Left lung (tissue), 10 donors: ENCODE results near the gene POLR1A. TPM values are rescaled to one million over a fixed set of nuclear protein-coding genes. Genes with fewer than 3 reads are reported as not detected.

Source experiments
- ATAC-seq: fragments of 200-7000 bp; cut with Tn5 transposase; one replicate; pipeline ENCODE4 v1.9.1; 2020; ENCODE audit warnings: moderate library complexity
- DNase-seq, 4 donors: peaks; one replicate each; pipeline ENCODE4 v3.0.0-alpha.2; 2013 to 2020
- H3K27ac ChIP-seq, 2 donors: fragments of 200-600 bp; sonication (generic) in 1 of 2; one replicate each; pipeline versions ENCODE4 v1.5.0 to v1.8.0; 2020 to 2021
- H3K27me3 ChIP-seq, 2 donors: fragments of 200-600 bp; sonication (generic) in 1 of 2; one replicate each; pipeline versions ENCODE4 v1.5.0 to v1.8.0; 2020 to 2021
- H3K36me3 ChIP-seq, 2 donors: fragments of 200-600 bp; sonication (generic) in 1 of 2; one replicate each; pipeline versions ENCODE4 v1.5.0 to v1.8.0; 2020 to 2021
- H3K4me1 ChIP-seq, 2 donors: fragments of 200-600 bp; one replicate each; pipeline ENCODE4 v1.8.0; 2021
- H3K4me3 ChIP-seq, 2 donors: fragments of 200-600 bp; sonication (generic) in 1 of 2; one replicate each; pipeline versions ENCODE4 v1.5.0 to v1.8.0; 2020 to 2021; ENCODE audit warnings: mild to moderate bottlenecking in 1 of 2
- H3K9me3 ChIP-seq, 2 donors: fragments of 200-600 bp; sonication (generic) in 1 of 2; one replicate each; pipeline versions ENCODE4 v1.5.0 to v1.8.0; 2020 to 2021
- CTCF ChIP-seq, 2 donors: fragments of 200-600 bp; sonication (generic) in 1 of 2; IDR thresholded peaks; one replicate each; pipeline versions ENCODE4 v1.5.0 to v1.8.0; 2021; ENCODE audit warnings: antibody characterized with exemption in 2 of 2
- intact Hi-C, 2 donors: fragments of 100-400 bp; cut with DNase I; formaldehyde crosslinking; loops; one replicate each; pipeline versions ENCODE4 v1.11.2 to v1.14.2; 2022
- polyA plus RNA-seq, 6 donors: library from polyadenylated mRNA; unstranded; fragments of 120-200 nt; gene quantifications; one replicate each; pipeline ENCODE4 v1.2.1, GENCODE V29; 2013; ENCODE audit not compliant: insufficient read length in 6 of 6
- total RNA-seq, 2 donors: library from RNA; stranded (reverse); fragmentation: NEBNext Ultra II Directional; extraction: Animal tissue kit (Norgen Biotek cat#: 25700); gene quantifications; one replicate each; pipeline ENCODE4 v1.2.1, GENCODE V29; 2021
- donor health status: DM: no; HTN: yes; CAD: no.
- donor health status: DM: no; HTN: no; CAD: no.

POLR1A gene
- total and polyA plus RNA-seq, 8 donors: 18.6 to 34.7 (median 21.9) TPM

- H3K4me1 ChIP-seq: no peaks in the 10 kb centered on the region
- H3K9me3 ChIP-seq: no peaks in the 10 kb centered on the region
- ATAC-seq (no peak), DNase-seq (no peak)
- H3K4me3 ChIP-seq: no peak overlapping the region
- H3K27ac ChIP-seq: no peak overlapping the region
- peaks cover 0 to 61% of the 10 kb centered on the region in 2 donors for H3K36me3 ChIP-seq
- H3K27me3 ChIP-seq: no peaks in the 10 kb centered on the region
- no peak for TF ChIP-seq CTCF (IDR thresholded peaks at IDR 0.05)
- intact Hi-C loops: no loop called here
Measured at GRCh38 chr2:86055314-86055713, 50.4 kb downstream of the POLR1A start.

- ATAC-seq (no peak), DNase-seq (no peak)
- TF ChIP-seq CTCF (IDR thresholded peaks at IDR 0.05): no peak
- H3K4me3 ChIP-seq: no peak overlapping the region
- intact Hi-C loops: no loop called here
- H3K4me1 ChIP-seq: no peaks in the 10 kb centered on the region
- no peaks in the 10 kb centered on the region for H3K27me3 ChIP-seq
- H3K9me3 ChIP-seq: no peaks in the 10 kb centered on the region
- peaks cover 0 to 61% of the 10 kb centered on the region in 2 donors for H3K36me3 ChIP-seq
- H3K27ac ChIP-seq: no peak overlapping the region
Measured at GRCh38 chr2:86054535-86055082, 51.1 kb downstream of the POLR1A start.

GRCh38 chr2:86053166-86053565, 52.5 kb downstream of the POLR1A start:
- ATAC-seq (no peak), DNase-seq (no peak)
- intact Hi-C loops: no loop called here
- no peaks in the 10 kb centered on the region for H3K9me3 ChIP-seq
- H3K27ac ChIP-seq: no peak overlapping the region
- no peaks in the 10 kb centered on the region for H3K27me3 ChIP-seq
- H3K36me3 ChIP-seq: peaks cover 0 to 74% of the 10 kb centered on the region in 2 donors
- H3K4me3 ChIP-seq: no peak overlapping the region
- H3K4me1 ChIP-seq: no peaks in the 10 kb centered on the region
- no peak for TF ChIP-seq CTCF (IDR thresholded peaks at IDR 0.05)

GRCh38 chr2:86052676-86053075, 53.0 kb downstream of the POLR1A start:
- ATAC-seq (no peak), DNase-seq (no peak)
- intact Hi-C loops: no loop called here
- no peak overlapping the region for H3K4me3 ChIP-seq
- H3K4me1 ChIP-seq: no peaks in the 10 kb centered on the region
- H3K27me3 ChIP-seq: no peaks in the 10 kb centered on the region
- H3K9me3 ChIP-seq: no peaks in the 10 kb centered on the region
- H3K27ac ChIP-seq: no peak overlapping the region
- peaks cover 0 to 79% of the 10 kb centered on the region in 2 donors for H3K36me3 ChIP-seq
- no peak for TF ChIP-seq CTCF (IDR thresholded peaks at IDR 0.05)

- DNase-seq (no peak), ATAC-seq (no peak)
- H3K9me3 ChIP-seq: no peaks in the 10 kb centered on the region
- TF ChIP-seq CTCF (IDR thresholded peaks at IDR 0.05): no peak
- H3K27ac ChIP-seq: no peak overlapping the region
- intact Hi-C loops: no loop called here
- no peak overlapping the region for H3K4me3 ChIP-seq
- H3K4me1 ChIP-seq: no peaks in the 10 kb centered on the region
- peaks cover 0 to 83% of the 10 kb centered on the region in 2 donors for H3K36me3 ChIP-seq
- H3K27me3 ChIP-seq: no peaks in the 10 kb centered on the region
Measured at GRCh38 chr2:86052265-86052664, 53.4 kb downstream of the POLR1A start.
